HEK293 (cell line): Measurements from ENCODE around the gene EDC3.

Experiments used
- CTCF ChIP-seq: fragments of 450-650 bp; formaldehyde crosslinking; IDR thresholded peaks from 2 replicates; pipeline ENCODE4 v1.5.1; 2016; ENCODE audit warnings: missing biosample characterization, missing genetic modification characterization
- PATZ1 ChIP-seq: fragments of 450-650 bp; formaldehyde crosslinking; IDR thresholded peaks from 2 replicates; pipeline ENCODE4 v1.5.1; 2016; ENCODE audit warnings: missing biosample characterization, missing genetic modification characterization
- YY2 ChIP-seq: fragments of 450-650 bp; formaldehyde crosslinking; IDR thresholded peaks from 2 replicates; pipeline ENCODE4 v1.5.1; 2016; ENCODE audit warnings: missing biosample characterization, missing genetic modification characterization
- ZBTB11 ChIP-seq: fragments of 450-650 bp; formaldehyde crosslinking; conservative IDR thresholded peaks from 2 replicates; pipeline ENCODE4 v1.5.1; 2016; ENCODE audit warnings: low read depth, missing biosample characterization, missing genetic modification characterization
- ZNF2 ChIP-seq: fragments of 450-650 bp; formaldehyde crosslinking; IDR thresholded peaks from 2 replicates; pipeline ENCODE4 v1.5.1; 2016; ENCODE audit warnings: missing biosample characterization, missing genetic modification characterization
- ZNF23 ChIP-seq: fragments of 450-650 bp; formaldehyde crosslinking; IDR thresholded peaks from 2 replicates; pipeline ENCODE4 v1.5.1; 2016; ENCODE audit warnings: missing biosample characterization, missing genetic modification characterization, borderline replicate concordance
- ZNF704 ChIP-seq: fragments of 450-650 bp; formaldehyde crosslinking; IDR thresholded peaks from 2 replicates; pipeline ENCODE4 v1.5.1; 2016; ENCODE audit warnings: missing biosample characterization, missing genetic modification characterization

- TF ChIP-seq YY2 (tag by site-specific recombination) = no peak
- TF ChIP-seq PATZ1 (tag by site-specific recombination) = no peak
- no peak for TF ChIP-seq ZBTB11 (tag by site-specific recombination)
- no peak for TF ChIP-seq ZNF2 (tag by site-specific recombination)
- TF ChIP-seq ZNF704 (tag by site-specific recombination) = no peak
- no peak for TF ChIP-seq CTCF (tag by site-specific recombination)
- no peak for TF ChIP-seq ZNF23
Observed at GRCh38 chr15:74674161-74674560, 21.7 kb downstream of the EDC3 start.
